Body of pancreas (tissue), 4 donors: Measurements from ENCODE around the gene GALNT9. TPM values are rescaled to one million over a fixed set of nuclear protein-coding genes. Genes with fewer than 3 reads are reported as not detected.

ENCODE experiments used
- ATAC-seq: fragments of 150-250 bp; one replicate; pipeline ENCODE4 v1.9.1; 2016
- DNase-seq, 4 donors: peaks; one replicate each; pipeline ENCODE4 v3.0.0-alpha.2; 2019
- H3K27ac ChIP-seq, 4 donors: fragments of 200-600 bp; sonication (generic); 1 replicate in 3 of 4; 2 replicates in 1 of 4; pipeline versions ENCODE4 v1.5.1 to v1.6.1; 2016 to 2019; ENCODE audit warnings: mild to moderate bottlenecking in 1 of 4, mixed read lengths in 1 of 4, moderate library complexity in 1 of 4
- H3K27me3 ChIP-seq, 2 donors: fragments of 200-600 bp; sonication (generic); one replicate each; pipeline ENCODE4 v1.6.0; 2016; ENCODE audit warnings: mild to moderate bottlenecking in 1 of 2
- H3K36me3 ChIP-seq, 2 donors: fragments of 200-600 bp; sonication (generic); replicated peaks in 1 of 2; 2 replicates each; pipeline ENCODE4 v1.5.1; 2016; ENCODE audit warnings: low read depth in 2 of 2; ENCODE audit not compliant: insufficient read depth in 1 of 2
- H3K4me1 ChIP-seq: fragments of 200-600 bp; sonication (generic); one replicate; pipeline ENCODE4 v1.6.0; 2016
- H3K4me3 ChIP-seq, 2 donors: fragments of 200-600 bp; sonication (generic); 1 replicate in 1 of 2; 2 replicates in 1 of 2; pipeline ENCODE4 v1.5.1; 2016 to 2019
- H3K9me3 ChIP-seq, 3 donors: fragments of 200-600 bp; sonication (generic); 1 replicate in 2 of 3; 2 replicates in 1 of 3; pipeline ENCODE4 v1.5.1; 2016
- CTCF ChIP-seq, 7 experiments: fragments of 450-650 bp in 4 of 7; fragments of 200-600 bp in 3 of 7; sonication (generic) in 3 of 7; IDR thresholded peaks; one replicate each; pipeline ENCODE4 v1.5.1; 2016 to 2019; ENCODE audit warnings: antibody characterized with exemption in 7 of 7
- POLR2A ChIP-seq, 3 donors: fragments of 450-650 bp; IDR thresholded peaks; one replicate each; pipeline ENCODE4 v1.6.1; 2016; ENCODE audit warnings: antibody characterized with exemption in 3 of 3, mild to moderate bottlenecking in 2 of 3
- WGBS, 2 donors: methylation state at CpG; one replicate each; pipeline ENCODE4 v1.1.5; 2017; 5-methylcytosine and 5-hydroxymethylcytosine counted together
- intact Hi-C: fragments of 100-400 bp; cut with DNase I; formaldehyde crosslinking; loops from one replicate; pipeline ENCODE4 v1.15.1; 2023
- total RNA-seq, 2 donors: library from RNA; depleted of rRNA; stranded (reverse); fragments of >200 nt; gene quantifications; one replicate each; pipeline ENCODE4 v1.1.0, GENCODE V29; 2016

GALNT9 gene
- total RNA-seq, 2 donors from 2014 or later: not detected

DNA sequence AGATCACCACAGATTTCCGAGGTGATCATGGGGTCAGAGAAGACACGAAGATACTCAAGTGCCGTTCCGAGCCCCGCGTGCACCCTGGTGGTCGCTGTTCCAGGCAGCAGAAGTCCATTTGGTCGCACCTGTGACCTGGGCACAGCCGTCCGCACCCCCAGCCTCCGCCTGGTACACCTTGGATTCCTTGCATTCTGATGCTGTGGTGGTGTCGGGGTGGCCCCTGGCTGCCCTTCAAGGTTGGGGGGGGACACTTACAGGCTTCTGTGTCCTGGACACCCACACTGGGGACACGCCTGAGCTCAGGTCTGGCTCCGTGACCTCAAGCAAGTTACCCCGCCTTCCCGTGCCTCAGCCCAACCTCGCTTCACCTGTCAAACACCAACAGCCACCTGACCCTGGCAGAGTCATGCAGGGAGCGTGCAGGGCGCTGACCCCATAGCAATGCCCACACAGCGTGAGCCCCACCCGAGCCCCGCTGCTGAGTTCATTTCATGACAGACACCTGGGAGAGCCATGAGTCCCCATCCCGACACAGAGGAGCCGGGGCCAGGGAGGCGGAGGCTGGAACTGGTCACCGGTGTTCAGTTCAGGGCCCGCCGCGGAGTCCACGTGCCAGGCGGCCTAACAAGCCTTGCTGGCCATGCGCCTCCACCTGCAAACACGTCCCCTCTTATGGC, 17.9 kb upstream of the GALNT9 start:
- 60 to 74% methylated on average over 2 to 31 of the region's 33 CpGs for WGBS, 2 donors
- DNase-seq: no peak
- intact Hi-C loops: no loop called here
- H3K36me3 ChIP-seq: no peaks in the 10 kb centered on the region
- H3K9me3 ChIP-seq: no peaks in the 10 kb centered on the region
- no peak overlapping the region for H3K27ac ChIP-seq
- no peaks in the 10 kb centered on the region for H3K4me1 ChIP-seq
- no peak for ATAC-seq
- TF ChIP-seq CTCF (IDR thresholded peaks at IDR 0.05): no peak
- TF ChIP-seq POLR2A (IDR thresholded peaks at IDR 0.05): no peak
- H3K27me3 ChIP-seq: no peaks in the 10 kb centered on the region
- no peak overlapping the region for H3K4me3 ChIP-seq

DNA sequence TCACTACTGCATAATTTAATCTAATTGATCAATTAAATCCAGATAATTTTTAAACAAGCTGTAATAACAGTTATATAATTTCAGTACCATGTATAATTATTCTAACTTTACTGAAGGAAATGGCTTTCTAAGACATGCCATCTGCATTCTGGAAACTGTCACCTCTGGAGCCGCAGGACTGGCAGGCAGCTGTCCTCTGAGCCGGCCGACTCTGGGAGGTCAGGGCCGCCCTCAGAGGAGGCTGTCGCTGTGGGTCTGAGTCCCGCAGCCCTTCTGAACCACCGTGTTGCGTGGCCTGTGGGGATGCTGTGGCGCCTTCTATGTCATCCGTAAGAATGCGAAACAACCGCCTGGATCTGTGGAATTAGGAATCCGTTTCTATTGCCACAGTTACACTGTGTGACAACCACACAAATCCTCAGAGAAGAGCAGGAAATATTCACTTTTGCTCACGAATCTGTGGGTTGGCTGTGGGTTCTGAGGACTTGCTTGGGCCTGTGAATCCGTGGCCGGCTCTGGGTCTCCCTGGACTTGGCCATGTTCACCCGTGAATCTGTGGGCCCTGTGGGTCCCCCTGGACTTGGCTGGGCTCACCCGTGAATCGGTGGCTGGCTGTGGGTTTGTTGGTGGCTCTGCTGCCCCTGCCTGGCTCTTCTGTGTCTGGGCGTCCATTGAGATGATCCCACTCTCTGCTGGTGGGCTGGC, 17.2 kb upstream of the GALNT9 start:
- no peaks in the 10 kb centered on the region for H3K4me1 ChIP-seq
- no peak overlapping the region for H3K4me3 ChIP-seq
- H3K27me3 ChIP-seq: no peaks in the 10 kb centered on the region
- H3K27ac ChIP-seq: no peak overlapping the region
- no peaks in the 10 kb centered on the region for H3K36me3 ChIP-seq
- ATAC-seq: no peak
- TF ChIP-seq POLR2A (IDR thresholded peaks at IDR 0.05) (no peak), CTCF (IDR thresholded peaks at IDR 0.05) (no peak)
- H3K9me3 ChIP-seq: no peaks in the 10 kb centered on the region
- 69 to 76% methylated on average over 7 to 20 of the region's 20 CpGs for WGBS, 2 donors
- no peak for DNase-seq
- intact Hi-C loops: no loop called here

- H3K4me3 ChIP-seq: no peak overlapping the region
- H3K9me3 ChIP-seq: no peaks in the 10 kb centered on the region
- no peaks in the 10 kb centered on the region for H3K36me3 ChIP-seq
- WGBS, 2 donors: 31 to 46% methylated on average over 12 to 37 of the region's 37 CpGs
- TF ChIP-seq CTCF (IDR thresholded peaks at IDR 0.05) (no peak), POLR2A (IDR thresholded peaks at IDR 0.05) (no peak)
- intact Hi-C loops: no loop called here
- no peaks in the 10 kb centered on the region for H3K27me3 ChIP-seq
- DNase-seq (no peak), ATAC-seq (no peak)
- H3K4me1 ChIP-seq: no peaks in the 10 kb centered on the region
- no peak overlapping the region for H3K27ac ChIP-seq
These were observed 16.3 kb upstream of the GALNT9 start for GRCh38 chr12:132345561-132346200.

DNA sequence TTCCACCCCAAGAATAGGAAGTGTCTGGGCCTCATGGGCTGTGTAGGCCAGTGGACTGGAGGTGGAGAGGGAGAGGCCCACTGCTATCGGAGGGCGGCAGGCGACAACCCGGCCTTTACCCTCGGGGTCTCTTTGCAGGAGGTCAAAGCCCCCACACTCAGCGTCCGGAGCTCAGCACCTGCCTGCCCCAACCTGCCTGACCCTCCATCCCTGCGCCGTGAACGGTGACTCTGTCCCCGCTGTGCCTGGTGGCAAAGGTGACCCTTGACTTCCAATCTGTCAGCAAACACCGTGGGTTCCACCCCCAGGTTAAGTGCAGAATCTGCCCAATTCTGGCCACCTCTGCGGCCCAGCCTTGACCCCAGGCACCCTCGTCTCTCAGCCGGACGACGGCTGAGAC, 15.7 kb upstream of the GALNT9 start:
- no peak for DNase-seq
- intact Hi-C loops: no loop called here
- 41 to 44% methylated on average over 10 to 17 of the region's 17 CpGs for WGBS, 2 donors
- Histone ChIP-seq H3K36me3 (no peaks in the 10 kb centered on the region), H3K27ac (no peak overlapping the region), H3K4me1 (no peaks in the 10 kb centered on the region), H3K27me3 (no peaks in the 10 kb centered on the region), H3K4me3 (no peak overlapping the region), H3K9me3 (no peaks in the 10 kb centered on the region)
- TF ChIP-seq CTCF (IDR thresholded peaks at IDR 0.05): no peak
- TF ChIP-seq POLR2A (IDR thresholded peaks at IDR 0.05): no peak
- ATAC-seq: no peak
